Motor neuron (in vitro differentiated cells): Measurements from ENCODE around the gene TALDO1. TPM values are rescaled to one million over a fixed set of nuclear protein-coding genes. Genes with fewer than 3 reads are reported as not detected.

ENCODE experiments used
- ATAC-seq, 8 experiments: fragments of 200-7000 bp; cut with Tn5 transposase; replicated peaks in 6 of 8; 2 replicates each; pipeline ENCODE4 v1.8.0; 2021; ENCODE audit warnings: mild to moderate bottlenecking in 8 of 8, moderate library complexity in 8 of 8
- H3K27ac ChIP-seq, 2 donors: fragments of 250-450 bp; sonication (Bioruptor Pico); 2 replicates each; pipeline ENCODE4 v1.9.0; 2021; ENCODE audit warnings: antibody characterized with exemption in 2 of 2, mild to moderate bottlenecking in 2 of 2, moderate library complexity in 1 of 2
- H3K4me1 ChIP-seq, 2 donors: fragments of 250-450 bp; sonication (Bioruptor Pico); replicated peaks in 1 of 2; 2 replicates each; pipeline ENCODE4 v1.6.1; 2021; ENCODE audit warnings: antibody characterized with exemption in 2 of 2, mild to moderate bottlenecking in 2 of 2, moderate library complexity in 1 of 2
- H3K4me3 ChIP-seq, 5 donors: fragments of 250-450 bp; sonication (Bioruptor Pico); 2 replicates each; pipeline ENCODE4 v1.9.0; 2021; ENCODE audit warnings: antibody characterized with exemption in 5 of 5, mild to moderate bottlenecking in 5 of 5, moderate library complexity in 4 of 5
- WGBS, 10 experiments: fragments of 450-650 bp; shearing (Covaris generic); methylation state at CpG; one replicate each; pipeline ENCODE4 v1.0.0; 2022; 5-methylcytosine and 5-hydroxymethylcytosine counted together
- in situ Hi-C, 9 experiments: fragments of 400-800 bp; cut with MboI; loops; one replicate each; pipeline ENCODE4 v1.15.0; 2021; ENCODE audit warnings: low sequenced_read_pairs in 9 of 9, low pct_unique_long_range_greater_than_20kb in 2 of 9; ENCODE audit not compliant: unreplicated experiment in 9 of 9
- total RNA-seq, 8 experiments: library from RNA; unstranded; fragments of 300-600 nt; gene quantifications; 2 replicates each; pipeline versions ENCODE4 v1.2.3 to v1.2.4, GENCODE V29; 2022

TALDO1 gene
- total RNA-seq, 8 experiments from 2014 or later = 62.3 to 304 (median 94.6) TPM

- peak; percentile 2 to 50 (median 22) for ATAC-seq
- Histone ChIP-seq H3K27ac (no peak within 1 kb of the TSS), H3K4me3 (no peak within 1 kb of the TSS), H3K4me1 (peaks cover 12 to 18% of the 10 kb centered on the region in 2 donors)
- 60 to 92% methylated on average over 1 to 2 of the region's 90 CpGs; no CpG with 5 or more reads in 8 of the 10 experiments for WGBS, 10 experiments
- in situ Hi-C loops = no loop called here
These were observed 41.4 kb upstream of the TALDO1 start, which contains the start of gene EPS8L2 for GRCh38 chr11:705646-706438. EPS8L2 (plus strand) TSS chr11:706231; CDS start chr11:709408, 3,177 bp downstream.

GRCh38 chr11:706439-706956 is 40.8 kb upstream of the TALDO1 start:
- Histone ChIP-seq H3K4me1 (peaks cover 12 to 18% of the 10 kb centered on the region in 2 donors), H3K27ac (no peak overlapping the region), H3K4me3 (no peak overlapping the region)
- in situ Hi-C loops = no loop called here
- 0% methylated on average over 1 of the region's 22 CpGs; no CpG with 5 or more reads in 9 of the 10 experiments for WGBS, 10 experiments
- peak; percentile 18 to 33 (median 26) for ATAC-seq

GRCh38 chr11:706957-707816 is 40.1 kb upstream of the TALDO1 start:
- Histone ChIP-seq H3K4me1 (peaks cover 12 to 18% of the 10 kb centered on the region in 2 donors), H3K27ac (no peak overlapping the region), H3K4me3 (no peak overlapping the region)
- WGBS, 10 experiments = 70% methylated on average over 2 of the region's 30 CpGs; no CpG with 5 or more reads in 9 of the 10 experiments
- in situ Hi-C loops = no loop called here
- ATAC-seq = peak; percentile 35 to 63 (median 49)

GRCh38 chr11:707817-708420 is 39.3 kb upstream of the TALDO1 start:
- Histone ChIP-seq H3K27ac (no peak overlapping the region), H3K4me3 (no peak overlapping the region), H3K4me1 (peaks cover 12 to 18% of the 10 kb centered on the region in 2 donors)
- WGBS, 10 experiments = 100% methylated on average over 1 of the region's 16 CpGs; no CpG with 5 or more reads in 9 of the 10 experiments
- in situ Hi-C loops = no loop called here
- no peak for ATAC-seq

GRCh38 chr11:708511-708910 is 38.8 kb upstream of the TALDO1 start:
- H3K4me3 ChIP-seq = no peak overlapping the region
- no peak overlapping the region for H3K27ac ChIP-seq
- ATAC-seq = no peak
- peaks cover 12 to 18% of the 10 kb centered on the region in 2 donors for H3K4me1 ChIP-seq
- in situ Hi-C loops = no loop called here
- 80% methylated on average over 1 of the region's 7 CpGs; no CpG with 5 or more reads in 9 of the 10 experiments for WGBS, 10 experiments

GRCh38 chr11:709109-709997 is 37.9 kb upstream of the TALDO1 start:
- Histone ChIP-seq H3K4me3 (no peak overlapping the region), H3K4me1 (peaks cover 12 to 18% of the 10 kb centered on the region in 2 donors), H3K27ac (no peak overlapping the region)
- WGBS, 10 experiments = 77 to 100% methylated on average over 1 to 5 of the region's 27 CpGs; no CpG with 5 or more reads in 8 of the 10 experiments
- in situ Hi-C loops = no loop called here
- ATAC-seq = no peak

- peaks cover 0 to 5% of the 10 kb centered on the region in 2 donors for H3K4me1 ChIP-seq
- no peak for ATAC-seq
- 89 to 100% (median 97%) methylated on average over 1 to 6 of the region's 6 CpGs; no CpG with 5 or more reads in 1 of the 10 experiments for WGBS, 10 experiments
- no peak overlapping the region for H3K27ac ChIP-seq
- in situ Hi-C loops = no loop called here
- H3K4me3 ChIP-seq = no peak overlapping the region
These were observed 32.8 kb upstream of the TALDO1 start for GRCh38 chr11:714436-714835.

GRCh38 chr11:719214-720016 is 27.8 kb upstream of the TALDO1 start:
- WGBS, 10 experiments = 68 to 100% (median 90%) methylated on average over 2 to 9 of the region's 34 CpGs; no CpG with 5 or more reads in 3 of the 10 experiments
- in situ Hi-C loops = no loop called here

GRCh38 chr11:720017-720641 is 27.1 kb upstream of the TALDO1 start:
- no peak overlapping the region for H3K4me3 ChIP-seq
- H3K4me1 ChIP-seq = peaks cover 18 to 20% of the 10 kb centered on the region in 2 donors
- ATAC-seq = no peak
- WGBS, 10 experiments = 20 to 100% (median 85%) methylated on average over 1 to 4 of the region's 35 CpGs; no CpG with 5 or more reads in 5 of the 10 experiments
- no peak overlapping the region for H3K27ac ChIP-seq
- in situ Hi-C loops = no loop called here

More at GRCh38 chr11:719214-720016, 27.8 kb upstream of the TALDO1 start:
- no peak overlapping the region for H3K27ac ChIP-seq
- peak in 1 of 8 experiments; percentile 18 for ATAC-seq
- no peak overlapping the region for H3K4me3 ChIP-seq
- peaks cover 13 to 17% of the 10 kb centered on the region in 2 donors for H3K4me1 ChIP-seq

GRCh38 chr11:720642-721246 is 26.5 kb upstream of the TALDO1 start:
- peaks cover 18 to 22% of the 10 kb centered on the region in 2 donors for H3K4me1 ChIP-seq
- WGBS, 10 experiments = 18% methylated on average over 3 of the region's 53 CpGs; no CpG with 5 or more reads in 9 of the 10 experiments
- H3K27ac ChIP-seq = no peak overlapping the region
- ATAC-seq = peak in 5 of 8 experiments; percentile 21 to 76 (median 70)
- peak overlapping the region in 1 of 5 donors; percentile 14 for H3K4me3 ChIP-seq
- in situ Hi-C loops = no loop called here
